SH-SY5Y (cell line): ENCODE results near the gene TMEM33.

ENCODE experiments used
- GATA2 ChIP-seq: IDR thresholded peaks from 2 replicates; pipeline ENCODE4 v1.6.1; 2011; ENCODE audit warnings: mild to moderate bottlenecking, low read depth, low read length
- GATA3 ChIP-seq: IDR thresholded peaks from 2 replicates; pipeline ENCODE4 v1.6.1; 2011; ENCODE audit warnings: low read depth, mild to moderate bottlenecking, low read length, moderate library complexity

DNA sequence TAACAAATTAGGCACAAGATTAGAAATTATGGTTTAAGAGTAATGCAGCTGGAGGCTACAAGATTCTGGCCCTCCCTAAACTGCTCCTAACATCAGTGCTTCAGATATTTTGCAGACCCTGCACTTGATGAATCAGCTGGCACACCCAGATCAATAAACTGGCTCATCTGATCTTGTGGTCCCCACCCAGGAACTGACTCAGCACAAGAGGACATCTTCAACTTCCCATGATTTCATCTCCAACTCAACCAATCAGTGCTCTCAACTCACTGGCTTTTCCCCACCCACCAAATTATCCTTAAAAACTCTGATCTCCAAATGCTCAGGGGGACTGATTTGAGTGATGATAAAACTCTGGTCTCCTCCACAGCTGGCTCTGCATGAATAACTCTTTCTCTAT lies 21.7 kb upstream of the TMEM33 start:
- TF ChIP-seq GATA3, result no peak
- TF ChIP-seq GATA2, result no peak
